G401 (cell line): ENCODE measurements around the gene PARP1. TPM values are rescaled to one million over a fixed set of nuclear protein-coding genes. Genes with fewer than 3 reads are reported as not detected.

Experiments
- DNase-seq: peaks from one replicate; pipeline ENCODE4 v3.0.0-alpha.2; 2015; ENCODE audit warnings: low spot score
- in situ Hi-C: cut with HindIII; loops from 2 replicates; pipeline ENCODE4 v1.10.0; 2016; ENCODE audit warnings: low sequenced_read_pairs, mixed read lengths
- total RNA-seq: library from RNA; depleted of rRNA; stranded (reverse); fragments of >200 nt; shearing (Covaris generic); gene quantifications from 2 replicates; pipeline ENCODE4 v1.2.3, GENCODE V29; 2014

Gene PARP1
- total RNA-seq, 1 experiment from 2014 or later: 218 TPM

GRCh38 chr1:226388131-226388530 lies 19.8 kb downstream of the PARP1 start:
- in situ Hi-C loops: no loop called here
- DNase-seq: no peak

DNA sequence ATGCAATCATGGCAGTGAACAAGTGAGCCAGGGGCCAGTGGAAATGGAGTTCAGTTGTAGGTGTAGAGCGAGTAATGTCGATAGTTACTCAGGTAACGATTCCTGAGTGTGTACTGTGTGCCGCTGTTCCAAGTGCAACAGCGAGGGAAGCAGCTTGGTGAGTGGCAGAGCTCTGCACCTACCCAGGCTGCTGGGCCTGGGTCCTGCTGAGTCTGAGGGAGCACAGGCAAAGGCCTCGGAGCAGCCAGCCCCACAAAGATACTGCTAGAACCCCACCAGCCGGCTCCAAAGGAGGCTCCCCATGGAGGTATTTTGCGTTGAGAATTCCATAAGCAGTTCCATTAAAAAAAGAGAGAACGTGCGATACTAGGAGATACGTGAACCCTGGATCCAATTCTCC lies 23.2 kb downstream of the PARP1 start:
- DNase-seq: no peak
- in situ Hi-C loops: no loop called here

- DNase-seq: no peak
- in situ Hi-C loops: no loop called here
Observed at GRCh38 chr1:226384040-226384439, 23.9 kb downstream of the PARP1 start.

- in situ Hi-C loops: no loop called here
- no peak for DNase-seq
Observed at GRCh38 chr1:226382030-226382429, 25.9 kb downstream of the PARP1 start.

DNA sequence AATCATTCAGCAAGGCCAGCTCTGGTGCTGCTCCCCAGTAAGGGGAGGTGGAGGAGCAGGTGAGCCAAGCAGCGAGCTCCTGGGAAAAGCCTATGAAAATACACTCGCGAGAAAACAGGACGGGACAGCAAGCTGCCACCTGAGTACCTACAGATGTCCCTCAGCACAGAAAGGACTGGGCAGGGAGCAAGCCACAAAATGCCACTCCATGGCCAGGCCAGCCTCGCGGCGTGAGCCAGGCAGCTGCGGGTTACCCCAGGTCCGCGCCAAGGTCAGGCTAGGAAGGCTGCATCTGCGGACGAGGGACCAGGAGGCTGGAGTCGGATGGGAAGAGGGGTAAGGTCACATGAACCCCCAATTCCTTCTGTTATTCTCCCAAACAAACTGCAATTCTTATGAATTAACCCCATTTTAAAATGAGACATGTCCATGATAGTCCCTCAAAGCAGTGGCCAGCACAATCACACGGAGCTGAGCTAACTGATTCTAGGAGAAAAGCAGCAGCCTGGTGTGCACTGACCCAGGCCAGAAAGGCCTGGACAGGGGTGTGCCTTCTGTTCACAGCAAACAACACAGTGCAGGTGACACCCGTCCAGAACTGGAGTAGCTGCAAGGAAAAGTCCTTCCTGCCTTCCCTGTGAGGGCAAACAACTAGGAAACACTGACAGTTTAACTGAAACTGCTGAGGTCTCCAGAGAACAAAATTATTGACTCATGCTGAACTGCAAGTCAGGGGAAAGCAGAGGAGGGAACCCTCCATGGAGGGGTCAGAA lies 26.5 kb downstream of the PARP1 start:
- in situ Hi-C loops: no loop called here
- no peak for DNase-seq

DNA sequence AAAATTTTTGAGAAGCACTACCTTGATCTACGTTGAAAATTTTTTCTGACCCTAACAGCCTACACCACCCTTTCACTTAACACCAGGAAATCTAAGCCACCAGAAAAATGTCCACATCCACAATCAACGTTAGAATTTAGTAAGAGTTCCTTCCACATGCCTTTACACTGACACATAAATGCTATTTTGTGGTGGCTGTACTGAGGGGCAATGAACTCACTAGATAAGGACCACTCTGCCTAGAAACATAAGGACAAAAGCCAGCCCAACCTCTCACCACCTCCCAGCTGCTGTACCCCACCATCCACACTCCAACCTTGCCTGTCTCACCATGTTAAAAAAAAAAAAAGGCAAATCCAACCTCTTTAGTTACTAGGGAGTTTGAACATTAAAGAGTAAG lies 29.8 kb downstream of the PARP1 start:
- in situ Hi-C loops: no loop called here
- DNase-seq: no peak

GRCh38 chr1:226376300-226376699 lies 31.6 kb downstream of the PARP1 start:
- DNase-seq: no peak
- in situ Hi-C loops: no loop called here

DNA sequence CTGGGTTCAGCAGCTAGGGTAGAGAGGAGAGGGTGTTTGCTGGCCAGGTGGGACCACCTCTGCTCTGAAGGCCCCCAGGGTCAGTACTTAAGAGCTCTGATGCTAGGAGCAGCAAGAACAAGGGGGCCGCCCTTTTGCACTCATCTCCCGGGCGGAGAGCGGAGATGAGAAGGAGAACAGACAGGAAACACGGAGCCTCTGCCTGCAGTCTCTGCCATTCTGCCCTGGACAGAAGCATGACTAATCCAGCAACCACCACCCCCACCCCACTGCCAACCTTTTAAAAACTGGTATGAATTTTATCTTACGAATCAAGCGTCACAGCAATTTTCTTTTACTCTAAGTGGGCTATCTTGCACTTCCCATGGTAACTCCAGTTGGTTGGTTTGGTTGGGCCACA lies 34.5 kb downstream of the PARP1 start:
- no peak for DNase-seq
- in situ Hi-C loops: no loop called here

GRCh38 chr1:226372885-226373284 lies 35.0 kb downstream of the PARP1 start:
- no peak for DNase-seq
- in situ Hi-C loops: no loop called here

DNA sequence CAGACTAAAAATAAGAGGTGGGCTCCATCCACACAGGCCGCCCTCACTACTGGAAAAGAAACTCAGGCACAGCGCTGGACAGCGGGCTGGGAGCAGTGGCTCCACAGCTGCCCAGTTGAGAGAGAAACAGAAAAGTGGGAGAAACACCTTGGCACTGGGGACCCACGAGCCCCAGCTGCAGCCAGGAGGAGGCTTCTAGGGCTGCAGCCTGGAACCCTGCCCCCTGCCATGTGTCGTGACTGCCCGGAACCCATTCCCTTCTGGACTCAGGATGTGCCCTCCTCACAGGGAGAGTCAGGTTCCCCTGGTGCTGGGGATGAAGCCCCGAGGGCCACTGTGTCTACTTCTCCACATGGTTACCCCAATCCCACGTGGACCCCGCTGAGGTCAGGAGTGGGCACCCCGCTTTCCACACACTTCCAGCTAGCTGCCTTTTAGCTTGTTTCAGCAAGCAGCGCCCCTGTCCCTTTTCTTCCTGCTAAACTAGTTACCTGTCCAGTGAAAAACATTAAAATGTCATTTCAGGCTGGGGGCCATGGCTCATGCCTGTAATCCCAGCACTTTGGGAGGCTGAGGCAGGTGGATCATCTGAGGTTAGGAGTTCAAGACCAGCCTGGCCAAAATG lies 35.9 kb downstream of the PARP1 start:
- no peak for DNase-seq
- in situ Hi-C loops: no loop called here

DNA sequence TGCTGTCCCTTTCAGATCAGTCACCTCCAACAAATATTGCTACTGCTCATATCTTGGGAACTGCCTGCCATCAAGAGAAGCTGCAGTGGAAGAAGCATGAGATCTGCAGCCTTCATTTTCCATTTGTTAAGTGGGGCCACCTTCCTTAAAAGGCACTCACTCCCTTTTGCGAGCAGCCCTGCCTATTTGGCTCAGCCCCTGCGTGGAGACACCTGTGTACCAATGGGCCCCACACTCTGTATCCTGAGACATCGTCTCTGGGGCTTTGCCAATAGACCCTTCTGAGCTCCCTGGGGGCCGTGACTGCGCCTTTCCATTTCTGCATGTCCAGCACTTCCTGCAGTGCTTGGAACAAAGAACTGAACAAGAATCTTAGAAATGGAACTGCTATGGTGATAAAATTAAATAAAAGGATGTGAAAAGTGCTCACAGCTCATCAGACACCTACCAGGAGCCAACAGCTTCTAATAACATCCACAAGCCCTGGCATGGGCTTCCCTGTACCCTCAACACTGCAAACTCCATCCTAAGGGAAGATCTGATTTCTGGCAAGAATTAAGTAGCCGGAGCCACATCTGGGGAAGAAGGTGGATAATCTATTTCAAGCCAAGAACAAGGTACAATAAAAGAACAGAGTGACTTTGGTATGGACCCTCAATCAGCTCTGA lies 36.7 kb downstream of the PARP1 start:
- DNase-seq: no peak
- in situ Hi-C loops: no loop called here

- in situ Hi-C loops: no loop called here
- no peak for DNase-seq
Observed at GRCh38 chr1:226370144-226370923, 37.6 kb downstream of the PARP1 start.

GRCh38 chr1:226369110-226369509 lies 38.8 kb downstream of the PARP1 start:
- in situ Hi-C loops: no loop called here

GRCh38 chr1:226366290-226366689 lies 41.6 kb downstream of the PARP1 start:
- DNase-seq: no peak
- in situ Hi-C loops: no loop called here

More at GRCh38 chr1:226369110-226369509, 38.8 kb downstream of the PARP1 start:
- no peak for DNase-seq

- no peak for DNase-seq
- in situ Hi-C loops: no loop called here
Observed at GRCh38 chr1:226365831-226366231, 42.1 kb downstream of the PARP1 start.

GRCh38 chr1:226364901-226365565 lies 42.9 kb downstream of the PARP1 start:
- DNase-seq: no peak
- in situ Hi-C loops: no loop called here

DNA sequence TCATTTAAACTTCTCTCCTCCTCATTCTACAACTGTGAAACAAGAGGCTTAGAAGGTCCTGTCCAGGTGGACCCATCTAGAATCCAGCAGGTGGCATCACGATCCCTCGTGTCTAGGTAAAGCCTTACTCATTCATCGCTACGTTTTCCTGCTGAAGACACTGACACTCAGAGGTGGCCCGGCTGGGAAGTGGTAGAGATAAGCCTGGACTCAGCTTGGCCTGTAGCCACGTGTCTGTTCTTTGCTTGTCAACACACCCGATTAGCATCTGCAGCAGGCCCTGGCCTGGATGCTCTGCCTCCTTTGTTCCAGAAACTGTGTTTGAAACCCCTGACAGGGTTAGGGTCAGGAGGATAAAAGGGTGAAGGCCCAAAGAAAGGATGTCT lies 43.4 kb downstream of the PARP1 start:
- in situ Hi-C loops: no loop called here
- no peak for DNase-seq

GRCh38 chr1:226363801-226364513 lies 43.9 kb downstream of the PARP1 start:
- in situ Hi-C loops: no loop called here
- DNase-seq: no peak
